SK-N-SH (cell line): ENCODE measurements around the gene GPRC5B. TPM values are rescaled to one million over a fixed set of nuclear protein-coding genes. Genes with fewer than 3 reads are reported as not detected.

ENCODE experiments used
- CTCF ChIA-PET: fragments of 300-600, 350-600 bp; formaldehyde crosslinking; extraction: SDS; loops from one replicate; lab custom pipeline; 2021; lab: Yijun Ruan, JAX
- POLR2A ChIA-PET: fragments of 350-600 bp; sonication (Branson Sonifier 250); formaldehyde crosslinking; extraction: SDS; loops from one replicate; lab custom pipeline; 2020; ENCODE audit warnings: antibody characterized with exemption, inconsistent platforms; lab: Yijun Ruan, JAX
- DNase-seq: peaks from one replicate; pipeline ENCODE4 v3.0.0; 2012
- H2AFZ ChIP-seq: fragments of 200-600 bp; sonication (generic); 2 replicates; pipeline ENCODE4 v1.8.1; 2016; ENCODE audit warnings: antibody characterized with exemption, mild to moderate bottlenecking, low read depth
- H3F3A ChIP-seq: fragments of 200-600 bp; sonication (generic); replicated peaks from 2 replicates; pipeline ENCODE3; 2016; ENCODE audit warnings: antibody characterized with exemption, mild to moderate bottlenecking; ENCODE audit not compliant: insufficient read depth
- H3K27ac ChIP-seq, 2 experiments: fragments of 200-500 bp in 1 of 2; fragments of 200-600 bp in 1 of 2; sonication (Bioruptor generic) in 1 of 2; sonication (generic), shearing (Covaris generic) in 1 of 2; 2 replicates each; pipeline versions ENCODE4 v1.5.1 to v1.6.1; 2014 to 2016; ENCODE audit warnings: low read depth in 2 of 2, inconsistent platforms in 1 of 2, low read length in 1 of 2, mild to moderate bottlenecking in 1 of 2, mixed read lengths in 1 of 2
- H3K27me3 ChIP-seq: fragments of 200-600 bp; sonication (generic), shearing (Covaris generic); 2 replicates; pipeline ENCODE4 v1.6.1; 2016; ENCODE audit warnings: mixed run types; ENCODE audit not compliant: insufficient read depth
- H3K36me3 ChIP-seq, 2 experiments: fragments of 200-500 bp in 1 of 2; fragments of 200-600 bp in 1 of 2; sonication (Bioruptor generic) in 1 of 2; sonication (generic) in 1 of 2; replicated peaks in 1 of 2; 2 replicates each; pipeline versions ENCODE3 to v1.5.1; 2014 to 2016; ENCODE audit warnings: low read length in 1 of 2, mild to moderate bottlenecking in 1 of 2; ENCODE audit not compliant: insufficient read depth in 2 of 2, control insufficient read depth in 1 of 2
- H3K4me1 ChIP-seq, 2 experiments: fragments of 200-500 bp in 1 of 2; fragments of 200-600 bp in 1 of 2; sonication (Bioruptor generic) in 1 of 2; sonication (generic), shearing (Covaris generic) in 1 of 2; 2 replicates each; pipeline versions ENCODE4 v1.5.1 to v1.6.1; 2014 to 2016; ENCODE audit warnings: low read depth in 1 of 2, low read length in 1 of 2, mixed run types in 1 of 2; ENCODE audit not compliant: insufficient read depth in 2 of 2, control insufficient read depth in 1 of 2
- H3K4me2 ChIP-seq: fragments of 200-600 bp; sonication (generic), shearing (Covaris generic); 2 replicates; pipeline ENCODE4 v1.6.1; 2017; ENCODE audit warnings: mixed run types
- H3K4me3 ChIP-seq, 2 experiments: fragments of 200-500 bp in 1 of 2; fragments of 200-600 bp in 1 of 2; sonication (Bioruptor generic) in 1 of 2; sonication (generic), shearing (Covaris generic) in 1 of 2; 2 replicates each; pipeline versions ENCODE4 v1.5.1 to v1.8.1; 2014 to 2016; ENCODE audit warnings: low read depth in 2 of 2, inconsistent platforms in 1 of 2, low read length in 1 of 2, mild to moderate bottlenecking in 1 of 2, mixed read lengths in 1 of 2, moderate library complexity in 1 of 2
- H3K79me2 ChIP-seq: fragments of 200-600 bp; sonication (generic); 2 replicates; pipeline ENCODE4 v1.8.1; 2017; ENCODE audit warnings: mild to moderate bottlenecking; ENCODE audit not compliant: insufficient read depth
- H3K9ac ChIP-seq: fragments of 200-600 bp; sonication (generic); 2 replicates; pipeline ENCODE4 v1.6.1; 2017; ENCODE audit warnings: mixed run types
- H3K9me2 ChIP-seq: fragments of 200-600 bp; sonication (generic); 2 replicates; pipeline ENCODE4 v1.6.1; 2017; ENCODE audit warnings: mixed run types
- H3K9me3 ChIP-seq: fragments of 200-600 bp; sonication (generic); 2 replicates; pipeline ENCODE4 v1.6.1; 2017; ENCODE audit warnings: mixed run types, mild to moderate bottlenecking, moderate library complexity
- H4K20me1 ChIP-seq: fragments of 200-600 bp; sonication (generic); 2 replicates; pipeline ENCODE4 v1.6.1; 2017; ENCODE audit warnings: mild to moderate bottlenecking, mixed run types; ENCODE audit not compliant: insufficient read depth
- CTCF ChIP-seq: fragments of 200-600 bp; sonication (generic); IDR thresholded peaks from 2 replicates; pipeline ENCODE4 v1.6.1; 2017; ENCODE audit warnings: antibody characterized with exemption, mild to moderate bottlenecking, moderate library complexity
- EP300 ChIP-seq, 2 experiments: IDR thresholded peaks; 2 replicates each; pipeline versions ENCODE4 v1.4.0 to v1.6.1; 2012; ENCODE audit warnings: borderline replicate concordance in 1 of 2, low read depth in 1 of 2, low read length in 1 of 2
- EZH2phosphoT487 ChIP-seq: fragments of 200-600 bp; sonication (generic); IDR thresholded peaks from 2 replicates; pipeline ENCODE4 v1.6.1; 2017; ENCODE audit warnings: low read depth, mixed run types, mild to moderate bottlenecking, antibody characterized with exemption, moderate library complexity, borderline replicate concordance
- FOSL2 ChIP-seq: IDR thresholded peaks from 2 replicates; pipeline ENCODE4 v1.4.0; 2012; ENCODE audit warnings: low read depth, mild to moderate bottlenecking, moderate library complexity, borderline replicate concordance
- FOXM1 ChIP-seq: IDR thresholded peaks from 2 replicates; pipeline ENCODE4 v1.4.0; 2012; ENCODE audit warnings: low read depth, mild to moderate bottlenecking
- GABPA ChIP-seq: IDR thresholded peaks from 2 replicates; pipeline ENCODE4 v1.4.0; 2012; ENCODE audit warnings: low read depth, mild to moderate bottlenecking
- GATA2 ChIP-seq: sonication (generic); formaldehyde crosslinking; IDR thresholded peaks from 2 replicates; pipeline ENCODE4 v1.5.0; 2020; ENCODE audit warnings: mild to moderate bottlenecking, missing genetic modification reagents
- MAX ChIP-seq: IDR thresholded peaks from 2 replicates; pipeline ENCODE4 v1.4.0; 2012; ENCODE audit warnings: low read depth
- MEF2A ChIP-seq: IDR thresholded peaks from 2 replicates; pipeline ENCODE4 v1.4.0; 2012; ENCODE audit warnings: low read depth, borderline replicate concordance
- MXI1 ChIP-seq: IDR thresholded peaks from 2 replicates; pipeline ENCODE4 v1.6.1; 2012; ENCODE audit warnings: mild to moderate bottlenecking, low read depth, low read length, improper control_type of control experiment
- PBX3 ChIP-seq: IDR thresholded peaks from 2 replicates; pipeline ENCODE4; 2012
- RAD21 ChIP-seq: IDR thresholded peaks from 2 replicates; pipeline ENCODE4 v1.6.1; 2012; ENCODE audit warnings: mild to moderate bottlenecking, low read length
- RCOR1 ChIP-seq: fragments of 150-350 bp; IDR thresholded peaks from 2 replicates; pipeline ENCODE4 v1.6.1; 2017; ENCODE audit warnings: antibody characterized with exemption, low read length
- RFX5 ChIP-seq: IDR thresholded peaks from 2 replicates; pipeline ENCODE4 v1.6.1; 2012; ENCODE audit warnings: mild to moderate bottlenecking, improper control_type of control experiment, low read length
- SIN3A ChIP-seq: IDR thresholded peaks from 2 replicates; pipeline ENCODE4 v1.6.1; 2012; ENCODE audit warnings: low read depth, mild to moderate bottlenecking, low read length, moderate library complexity, borderline replicate concordance
- SMC3 ChIP-seq: IDR thresholded peaks from 2 replicates; pipeline ENCODE4 v1.6.1; 2012; ENCODE audit warnings: low read depth, low read length, improper control_type of control experiment
- TCF12 ChIP-seq: IDR thresholded peaks from 2 replicates; pipeline ENCODE4 v1.4.0; 2012
- TEAD4 ChIP-seq: IDR thresholded peaks from 2 replicates; pipeline ENCODE4 v1.4.0; 2012; ENCODE audit warnings: mild to moderate bottlenecking, borderline replicate concordance; ENCODE audit not compliant: insufficient read depth
- USF1 ChIP-seq: IDR thresholded peaks from 2 replicates; pipeline ENCODE4 v1.4.0; 2012; ENCODE audit warnings: low read depth, borderline replicate concordance
- YY1 ChIP-seq: IDR thresholded peaks from 2 replicates; pipeline ENCODE4 v1.4.0; 2012; ENCODE audit warnings: low read depth, mild to moderate bottlenecking
- WGBS: methylation state at CpG from one replicate; pipeline ENCODE4 v1.1.6; 2017; ENCODE audit warnings: low lambda C conversion rate; 5-methylcytosine and 5-hydroxymethylcytosine counted together
- polyA plus RNA-seq, 3 experiments: library from polyadenylated mRNA; depleted of rRNA; stranded (reverse); fragments of >200 nt; gene quantifications; 2 replicates each; pipeline ENCODE4 v1.2.3, GENCODE V29; 2012
- small RNA-seq, 7 experiments: library from RNA; depleted of rRNA; stranded (forward); fragments of <200 nt; gene quantifications; one replicate each; pipeline ENCODE3, GENCODE V24; 2012

The GPRC5B gene
- polyA plus RNA-seq, 1 of the 3 experiments (the other 2 are of a cell fraction): 1.1 TPM

GRCh38 chr16:19809121-19809635 lies 75.5 kb downstream of the GPRC5B start (continued):
- TF ChIP-seq RCOR1 (no peak), MXI1 (no peak)
- TF ChIP-seq, all 33 proteins: peak for 0

GRCh38 chr16:19808061-19808641 lies 76.5 kb downstream of the GPRC5B start:
- Histone ChIP-seq H3F3A (no peaks in the 10 kb centered on the region), H3K27ac (no peak overlapping the region), H3K9me3 (no peaks in the 10 kb centered on the region), H3K4me1 (peaks cover 0 to 10% of the 10 kb centered on the region in 2 experiments; a peak in 1 of 4 replicates), H2AFZ (no peak overlapping the region), H3K9ac (no peak overlapping the region), H3K4me2 (no peak overlapping the region), H3K27me3 (no peaks in the 10 kb centered on the region), H3K9me2 (no peaks in the 10 kb centered on the region), H3K79me2 (no peaks in the 10 kb centered on the region), H4K20me1 (no peaks in the 10 kb centered on the region), H3K36me3 (no peaks in the 10 kb centered on the region), H3K4me3 (no peak overlapping the region)
- TF ChIP-seq PBX3 (no peak), TCF12 (no peak), SMC3 (no peak), FOXM1 (no peak), GABPA (no peak), USF1 (no peak), RFX5 (no peak), EP300 (IDR thresholded peaks at IDR 0.05; ENCODE audit: borderline replicate concordance in 1 of 2, low read depth in 1 of 2, low read length in 1 of 2) (no peak), YY1 (no peak), GATA2 (no peak), MAX (no peak), EZH2phosphoT487 (no peak), FOSL2 (no peak), MEF2A (no peak), CTCF (no peak), MXI1 (no peak), SIN3A (no peak), RAD21 (no peak), TEAD4 (no peak)
- no peak for DNase-seq
- POLR2A ChIA-PET: no interaction called here
- 70% methylated on average over 4 of the region's 5 CpGs for WGBS
- CTCF ChIA-PET: no interaction called here

Small RNAs within 50 kb of the gene (small RNA-seq; reads per million reads assigned to genes)
- gene LARP7P2: 0 reads per million in 7 experiments

Other genes starting within 250 kb of the GPRC5B start
- gene KNOP1, start 166.6 kb downstream of the GPRC5B start, polyA plus RNA-seq (2012; rRNA removed): 10.6 and 13.2 TPM in 2 replicates
- 7.3 and 8.6 TPM in 2 replicates for gene IQCK, start 166.6 kb downstream of the GPRC5B start, polyA plus RNA-seq (2012; rRNA removed)
- gene GPR139, start 189.0 kb upstream of the GPRC5B start, polyA plus RNA-seq (2012; rRNA removed): not detected in 2 replicates